Midbrain (tissue), 1 donor: Measurements from ENCODE around the gene ZBTB34.
"Not testable (repeated sequence)": the region's sequence is repeated elsewhere in the genome, so short reads cannot be mapped to it uniquely, and the experiment has no call there.

ENCODE experiments used
- DNase-seq: peaks from one replicate; lab custom pipeline; 2025; lab: John Stamatoyannopoulos, UW

ZBTB34 gene, protein sequence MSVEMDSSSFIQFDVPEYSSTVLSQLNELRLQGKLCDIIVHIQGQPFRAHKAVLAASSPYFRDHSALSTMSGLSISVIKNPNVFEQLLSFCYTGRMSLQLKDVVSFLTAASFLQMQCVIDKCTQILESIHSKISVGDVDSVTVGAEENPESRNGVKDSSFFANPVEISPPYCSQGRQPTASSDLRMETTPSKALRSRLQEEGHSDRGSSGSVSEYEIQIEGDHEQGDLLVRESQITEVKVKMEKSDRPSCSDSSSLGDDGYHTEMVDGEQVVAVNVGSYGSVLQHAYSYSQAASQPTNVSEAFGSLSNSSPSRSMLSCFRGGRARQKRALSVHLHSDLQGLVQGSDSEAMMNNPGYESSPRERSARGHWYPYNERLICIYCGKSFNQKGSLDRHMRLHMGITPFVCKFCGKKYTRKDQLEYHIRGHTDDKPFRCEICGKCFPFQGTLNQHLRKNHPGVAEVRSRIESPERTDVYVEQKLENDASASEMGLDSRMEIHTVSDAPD

DNA sequence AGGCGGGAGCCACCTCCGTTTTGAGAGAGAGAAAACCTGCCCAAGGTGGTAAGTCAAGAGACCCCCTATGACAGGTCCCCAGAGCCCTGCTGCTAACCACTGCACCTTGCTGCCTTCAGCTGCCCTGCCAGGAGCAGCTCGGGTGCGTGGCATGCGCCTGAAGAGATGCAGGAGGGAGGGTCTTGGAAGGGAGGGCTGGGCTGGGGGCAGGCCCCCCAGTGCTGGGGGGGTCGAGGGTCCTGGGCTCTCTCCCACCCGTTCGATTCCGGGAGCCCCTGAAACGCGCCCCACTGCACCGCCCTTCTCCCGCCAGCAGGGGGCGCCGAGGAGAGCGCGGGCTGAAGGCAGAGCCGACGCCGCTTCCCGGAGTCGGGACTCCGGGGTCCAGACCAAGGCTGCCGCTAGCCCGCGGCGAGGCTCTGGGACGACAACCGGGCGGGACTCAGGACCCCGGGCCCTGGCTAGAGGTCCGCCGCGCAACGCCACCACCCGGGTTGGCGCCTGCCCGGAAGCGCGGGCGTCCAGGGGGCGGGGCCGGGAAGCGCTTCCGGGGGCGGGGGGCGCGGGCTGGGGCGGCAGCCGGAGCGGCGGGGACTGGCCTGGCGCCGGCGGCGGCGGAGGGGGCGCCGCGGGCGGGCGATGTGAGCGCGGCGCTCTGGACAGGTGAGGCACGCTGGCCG lies at the start of gene ZBTB34:
ZBTB34 (plus strand) TSS at position 563 of the 680 bp plus-strand sequence. CDS start 18,761 bp downstream, outside the sequence.
- peak; percentile 73 for DNase-seq

DNA sequence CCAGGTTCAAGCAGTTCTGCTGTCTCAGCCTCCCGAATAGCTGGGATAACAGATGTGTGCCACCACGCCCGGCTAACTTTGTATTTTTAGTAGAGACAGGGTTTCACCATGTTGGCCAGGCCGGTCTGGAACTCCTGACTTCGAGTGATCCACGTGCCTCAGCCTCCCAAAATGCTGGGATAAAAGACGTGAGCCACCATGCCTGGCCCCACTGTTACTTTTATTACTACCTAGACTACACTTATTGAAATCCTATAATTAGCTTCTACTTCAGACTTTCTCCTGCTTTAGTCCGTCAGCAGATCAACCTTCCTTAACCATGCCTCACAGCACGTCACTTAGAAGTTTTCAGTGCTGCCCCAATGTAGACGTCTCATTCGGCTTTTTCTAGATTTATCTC lies 47.4 kb upstream of the ZBTB34 start:
- DNase-seq: no peak

DNA sequence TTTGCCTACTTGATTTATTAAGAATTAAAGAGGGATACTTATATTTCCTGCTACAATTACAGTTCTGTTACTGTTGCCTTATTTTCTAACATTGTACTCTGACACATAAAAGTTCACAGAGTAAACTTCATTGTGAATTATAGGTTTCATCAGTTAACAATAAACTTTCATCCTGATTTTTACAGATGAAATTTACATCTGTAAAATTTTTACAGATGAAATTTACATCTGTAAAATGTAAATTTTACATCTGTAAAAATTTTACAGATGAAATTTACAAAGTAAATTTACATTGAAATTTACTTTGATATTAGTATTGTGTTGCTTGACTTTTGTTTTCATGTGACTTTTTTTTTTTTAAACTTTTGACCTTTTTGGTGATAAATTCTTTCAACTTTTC lies 46.3 kb upstream of the ZBTB34 start:
- DNase-seq: no peak

DNA sequence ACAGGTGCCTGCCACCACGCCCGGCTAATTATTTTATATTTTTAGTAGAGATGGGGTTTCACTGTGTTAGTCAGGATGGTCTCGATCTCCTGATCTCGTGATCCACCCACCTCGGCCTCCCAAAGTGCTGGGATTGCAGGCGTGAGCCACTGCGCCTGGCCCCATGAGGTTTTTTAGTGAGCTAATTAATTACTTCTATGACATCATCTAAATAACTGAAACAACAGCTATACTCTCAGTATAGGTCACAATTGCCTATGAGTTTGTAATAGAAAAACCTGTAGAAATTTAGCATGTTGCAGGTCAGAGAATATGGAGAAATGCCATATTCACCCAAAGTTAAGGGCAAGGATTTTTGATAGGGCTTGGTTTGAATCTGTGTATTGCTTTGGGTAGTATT lies 42.8 kb upstream of the ZBTB34 start:
- DNase-seq: not testable (repeated sequence)

DNA sequence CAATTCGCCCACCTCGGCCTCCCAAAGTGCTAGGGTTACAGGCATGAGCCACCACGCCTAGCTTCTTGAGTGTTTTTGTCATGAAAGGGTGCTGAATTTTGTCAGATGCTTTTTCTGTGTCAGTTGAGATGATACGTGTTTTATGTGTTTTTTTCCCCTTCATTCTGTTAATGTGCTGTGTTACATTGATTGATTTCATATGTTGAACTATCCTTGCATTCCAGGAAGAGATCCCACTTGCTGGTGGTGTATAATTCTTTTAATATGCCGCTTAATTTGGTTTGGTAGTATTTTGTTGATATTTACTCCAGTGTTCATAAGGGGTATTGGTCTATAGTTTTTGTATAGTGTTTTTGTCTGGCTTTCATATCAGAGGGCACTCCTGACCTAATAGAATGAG lies 42.0 kb upstream of the ZBTB34 start:
- no peak for DNase-seq

DNA sequence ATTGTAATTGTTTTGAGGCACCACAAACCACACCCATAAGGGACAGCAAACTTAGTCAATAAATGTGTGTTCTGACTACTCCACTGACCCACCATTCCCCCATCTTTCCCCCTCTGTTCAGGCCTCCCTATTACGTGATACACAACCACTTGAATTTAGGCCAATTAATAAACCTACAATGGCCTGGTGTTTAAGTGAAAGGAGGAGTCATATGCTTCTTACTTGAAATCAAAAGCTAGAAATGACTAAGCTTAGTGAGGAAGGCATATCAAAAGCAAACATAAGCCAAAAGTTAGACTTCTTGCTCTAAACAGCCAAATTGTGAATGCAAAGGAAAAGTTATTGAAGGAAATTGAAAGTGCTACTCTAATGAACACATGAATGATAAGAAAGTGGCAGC lies 41.0 kb upstream of the ZBTB34 start:
- no peak for DNase-seq

DNA sequence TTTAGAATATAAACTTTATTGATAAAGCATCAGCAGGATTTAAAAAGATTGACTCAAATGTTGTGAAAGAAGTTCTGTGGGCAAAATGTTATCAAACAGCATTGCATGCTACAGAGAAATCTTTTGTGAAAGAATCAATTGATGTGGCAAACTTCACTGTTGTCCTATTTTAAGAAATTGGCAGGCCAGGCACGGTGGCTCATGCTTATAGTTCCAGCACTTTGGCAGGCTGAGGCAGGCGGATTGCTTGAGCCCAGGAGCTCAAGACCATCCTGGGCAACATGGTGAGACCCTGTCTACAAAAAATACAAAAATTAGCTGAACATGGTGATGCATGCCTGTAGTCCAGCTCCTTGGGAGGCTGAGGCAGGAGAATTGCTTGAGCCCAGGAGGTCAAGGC lies 38.2 kb upstream of the ZBTB34 start:
- DNase-seq: peak; percentile 71

DNA sequence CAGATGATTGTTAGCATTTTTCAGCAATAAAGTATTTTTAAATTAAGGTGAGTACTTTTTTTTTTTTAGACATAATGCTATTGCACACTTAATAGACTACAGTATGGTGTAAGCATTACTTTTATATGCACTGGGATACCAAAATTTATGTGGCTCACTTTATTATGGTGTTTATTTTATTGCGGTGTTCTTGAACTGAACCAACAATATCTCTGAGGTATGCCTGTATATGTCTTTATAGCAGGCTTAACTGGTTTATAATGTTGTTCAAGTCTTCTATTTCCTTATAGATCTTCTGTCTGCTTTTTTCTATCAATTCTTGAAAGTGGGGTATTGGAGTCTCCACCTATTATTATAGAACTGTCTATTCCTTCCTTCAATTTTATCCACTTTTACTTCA lies 37.6 kb upstream of the ZBTB34 start:
- DNase-seq: no peak

DNA sequence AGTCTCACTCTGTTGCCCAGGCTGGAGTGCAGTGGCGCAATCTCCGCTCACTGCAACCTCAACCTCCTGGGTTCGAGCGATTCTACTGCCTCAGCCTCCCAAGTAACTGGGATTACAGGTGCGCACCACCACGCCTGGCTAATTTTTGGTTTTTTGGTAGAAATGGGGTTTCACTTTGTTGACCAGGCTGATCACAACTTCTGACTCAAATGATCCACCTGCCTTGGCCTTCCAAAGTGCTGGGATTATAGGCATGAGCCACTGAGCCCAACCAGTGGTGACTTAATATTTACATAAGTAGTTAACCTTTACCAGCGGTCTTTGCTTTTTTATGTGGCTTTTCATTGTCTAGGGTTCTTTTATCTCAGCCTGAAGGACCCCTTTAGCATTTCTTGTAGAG lies 36.4 kb upstream of the ZBTB34 start:
- DNase-seq: not testable (repeated sequence)

DNA sequence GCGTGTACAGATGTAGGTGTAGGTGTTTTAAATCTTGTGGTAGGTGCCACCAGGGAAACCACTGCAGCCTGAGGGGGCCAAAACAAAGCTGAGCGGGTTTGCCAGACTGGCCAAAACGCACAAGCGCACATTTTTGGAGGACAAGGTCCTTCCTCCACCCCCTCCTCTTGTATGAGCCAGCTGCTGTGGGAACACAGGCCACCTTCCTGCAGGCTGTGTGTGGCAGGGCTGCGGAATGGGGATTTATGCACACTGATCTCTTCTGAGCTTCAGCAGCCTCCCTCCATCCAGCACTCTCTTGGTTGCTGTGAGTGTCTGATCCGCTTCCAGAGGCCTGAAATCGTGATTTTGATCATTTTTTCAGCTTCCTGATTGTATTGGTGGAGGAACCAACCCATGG lies 33.2 kb upstream of the ZBTB34 start:
- DNase-seq: no peak

DNA sequence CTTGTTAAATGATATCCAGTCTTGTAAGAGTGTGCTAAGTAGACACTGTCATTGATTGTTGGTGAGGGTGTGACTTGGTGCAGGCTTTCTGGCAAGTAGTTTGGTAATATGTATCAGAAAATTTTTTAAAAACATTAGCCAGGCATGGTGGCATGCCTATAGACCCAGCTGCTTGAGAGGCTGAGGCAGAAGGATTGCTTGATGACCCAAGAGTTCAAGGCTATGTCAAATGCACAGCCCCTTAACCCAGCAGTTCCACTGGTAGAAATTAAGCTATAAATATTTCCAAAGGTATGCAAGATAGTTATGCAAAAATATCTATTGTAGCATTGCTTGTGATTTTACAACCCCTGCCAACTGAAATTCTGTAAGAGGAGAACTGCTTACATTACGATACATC lies 31.4 kb upstream of the ZBTB34 start:
- DNase-seq: no peak

DNA sequence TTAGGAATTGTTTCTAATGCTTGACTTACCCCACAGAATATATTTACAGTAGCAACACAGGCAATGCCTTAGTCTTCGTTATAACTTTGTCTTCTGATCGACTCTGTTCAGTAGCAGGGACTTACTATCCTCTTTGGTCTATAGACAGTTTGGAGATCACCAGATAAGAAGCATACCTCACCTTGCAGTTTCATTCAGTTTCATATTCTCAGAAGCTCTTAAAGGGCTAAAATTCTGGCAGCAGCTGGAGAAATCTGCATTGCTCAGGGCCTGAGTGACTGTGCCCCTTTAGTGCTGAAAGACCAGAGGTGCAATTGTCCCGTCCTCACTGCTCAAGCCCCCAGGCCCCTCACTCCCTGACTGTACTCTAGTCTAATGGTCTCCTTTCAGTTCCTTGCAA lies 29.6 kb upstream of the ZBTB34 start:
- DNase-seq: no peak

DNA sequence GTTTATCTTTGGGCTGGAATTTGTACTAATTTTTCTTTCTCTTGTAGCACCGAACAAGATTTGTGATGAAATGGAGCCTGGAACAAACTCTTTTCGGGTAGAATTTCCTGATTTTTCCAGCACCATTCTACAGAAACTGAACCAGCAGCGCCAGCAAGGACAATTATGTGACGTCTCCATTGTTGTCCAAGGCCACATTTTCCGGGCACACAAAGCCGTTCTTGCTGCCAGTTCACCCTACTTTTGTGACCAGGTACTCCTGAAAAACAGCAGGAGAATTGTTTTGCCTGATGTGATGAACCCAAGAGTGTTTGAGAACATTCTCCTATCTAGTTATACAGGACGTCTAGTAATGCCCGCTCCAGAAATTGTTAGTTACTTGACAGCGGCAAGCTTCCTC lies 28.0 kb upstream of the ZBTB34 start:
- peak; percentile 36 for DNase-seq

DNA sequence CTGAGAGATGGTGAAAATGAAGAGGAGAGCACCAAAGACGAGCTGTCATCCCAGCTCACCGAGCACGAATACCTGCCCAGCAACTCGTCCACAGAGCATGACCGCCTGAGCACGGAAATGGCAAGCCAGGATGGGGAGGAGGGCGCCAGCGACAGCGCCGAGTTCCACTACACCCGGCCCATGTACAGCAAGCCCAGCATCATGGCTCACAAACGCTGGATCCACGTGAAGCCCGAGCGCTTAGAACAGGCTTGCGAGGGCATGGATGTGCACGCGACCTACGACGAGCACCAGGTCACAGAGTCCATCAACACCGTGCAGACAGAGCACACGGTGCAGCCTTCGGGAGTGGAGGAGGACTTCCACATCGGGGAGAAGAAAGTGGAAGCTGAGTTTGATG lies 27.4 kb upstream of the ZBTB34 start:
- no peak for DNase-seq

DNA sequence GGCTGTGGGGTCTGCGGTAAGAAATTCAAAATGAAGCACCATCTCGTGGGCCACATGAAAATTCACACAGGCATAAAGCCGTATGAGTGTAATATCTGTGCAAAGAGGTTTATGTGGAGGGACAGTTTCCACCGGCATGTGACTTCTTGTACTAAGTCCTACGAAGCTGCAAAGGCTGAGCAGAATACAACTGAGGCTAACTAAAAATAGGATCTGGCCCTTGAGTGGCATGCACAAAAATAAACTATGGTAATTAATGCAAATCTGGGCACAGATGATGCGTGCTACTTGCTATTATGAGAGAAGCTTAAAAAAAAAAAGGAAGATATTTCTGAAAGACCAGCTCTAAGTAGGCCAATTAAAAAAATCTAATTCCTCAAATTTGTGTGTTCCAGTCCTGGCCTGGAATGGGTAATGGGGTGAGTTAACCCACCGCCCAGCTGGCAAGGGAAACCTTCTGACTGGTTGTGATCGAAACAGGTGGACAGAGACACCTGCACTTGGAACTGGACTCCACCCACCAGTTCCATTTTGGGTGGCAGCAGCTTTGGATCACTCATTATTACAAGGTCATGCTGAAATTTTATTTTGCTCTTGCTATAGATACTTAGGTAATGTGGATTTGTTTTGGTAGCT lies 26.6 kb upstream of the ZBTB34 start:
- no peak for DNase-seq

DNA sequence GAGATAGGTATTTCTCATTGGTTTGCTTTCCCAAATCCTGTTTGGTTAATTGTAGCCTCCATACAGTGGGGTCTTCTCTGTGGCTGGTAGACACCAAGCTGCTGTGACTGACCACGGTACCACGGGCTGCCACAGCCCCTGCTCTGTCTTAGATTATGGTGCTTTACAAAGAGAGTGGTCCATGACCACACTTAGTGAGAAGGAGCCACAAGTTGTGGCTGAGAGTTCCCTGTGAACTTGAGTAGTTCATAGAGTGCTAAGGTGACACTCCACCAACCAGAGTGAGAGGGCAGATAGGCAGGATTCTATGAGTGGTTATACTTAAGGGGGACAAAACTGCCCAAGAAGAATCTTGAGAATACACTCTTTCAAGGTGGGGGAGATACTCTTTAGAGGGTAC lies 25.8 kb upstream of the ZBTB34 start:
- DNase-seq: no peak

DNA sequence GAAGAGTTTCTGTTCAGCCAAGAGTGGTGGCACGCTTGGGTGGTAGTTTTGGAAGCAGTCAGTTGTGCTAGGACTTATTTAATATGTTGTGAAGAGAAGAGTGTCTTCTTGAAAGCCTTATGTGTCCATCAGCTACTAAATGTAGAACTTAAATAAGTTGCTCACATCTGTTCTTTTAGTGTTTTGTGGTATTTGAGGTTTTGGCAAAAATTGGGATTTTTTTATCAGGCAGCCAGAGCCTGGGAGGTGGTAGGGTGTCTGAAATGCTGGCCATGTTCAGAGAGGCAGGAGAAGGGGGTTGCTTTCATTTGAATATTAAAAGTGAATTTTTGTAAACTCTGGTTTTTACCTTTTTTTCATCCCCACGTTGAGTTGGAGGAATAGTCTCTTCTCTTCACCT lies 24.2 kb upstream of the ZBTB34 start:
- DNase-seq: no peak

DNA sequence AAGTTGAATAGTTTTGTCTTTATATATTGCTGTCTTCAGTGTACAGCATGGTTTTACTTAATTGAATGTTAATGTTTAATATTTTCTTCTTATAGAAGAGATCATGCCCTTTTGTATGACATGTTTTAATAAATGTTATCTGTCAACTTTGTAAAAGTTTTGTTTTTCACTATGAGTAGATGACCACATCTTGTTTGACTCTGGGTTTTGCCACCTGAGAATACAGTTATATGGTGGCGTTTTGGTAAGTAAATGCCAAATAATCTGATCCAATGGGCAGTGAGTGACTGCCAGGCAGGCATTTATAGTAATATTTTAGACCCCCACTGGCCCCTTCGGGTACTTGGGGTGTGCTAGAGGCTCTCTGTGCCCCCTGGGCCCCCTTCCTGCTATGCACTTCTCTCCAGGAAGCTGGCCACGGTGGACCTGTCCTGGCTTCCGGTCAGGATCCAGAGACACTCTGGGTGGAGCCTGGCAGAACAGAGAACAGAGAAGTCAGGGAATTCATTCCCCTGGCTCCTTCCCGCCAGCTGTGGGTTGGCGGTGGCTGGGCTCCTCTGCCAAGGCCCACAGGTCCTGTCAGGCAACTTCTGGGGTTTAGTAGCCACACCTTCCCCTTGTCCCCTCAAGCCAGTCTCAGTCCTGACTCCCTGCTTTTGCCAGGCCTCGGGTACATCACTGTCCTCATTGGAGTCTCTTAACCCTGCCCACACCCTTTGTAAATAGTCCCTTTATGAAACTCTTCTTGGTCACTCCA lies 22.2 kb upstream of the ZBTB34 start:
- DNase-seq: no peak

DNA sequence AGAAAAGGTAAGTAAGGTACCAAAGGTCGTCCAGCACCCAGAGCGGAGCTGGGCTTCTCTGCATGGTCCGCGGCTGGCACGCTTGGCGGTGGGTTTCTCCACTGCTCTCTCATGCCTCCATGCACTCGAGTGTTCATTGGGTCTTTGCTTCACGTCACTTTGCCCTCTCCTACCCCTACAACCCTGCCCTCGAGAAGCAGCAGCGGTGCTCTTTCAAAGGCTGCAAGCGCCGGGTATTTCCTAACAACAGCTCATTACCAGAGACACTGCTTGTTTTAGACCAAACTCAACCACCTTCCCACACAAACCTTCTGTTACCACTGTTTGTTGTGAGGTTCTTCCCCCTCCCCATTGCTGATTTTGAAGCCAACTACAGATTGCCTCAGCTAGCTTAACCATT lies 21.5 kb upstream of the ZBTB34 start:
- DNase-seq: no peak

DNA sequence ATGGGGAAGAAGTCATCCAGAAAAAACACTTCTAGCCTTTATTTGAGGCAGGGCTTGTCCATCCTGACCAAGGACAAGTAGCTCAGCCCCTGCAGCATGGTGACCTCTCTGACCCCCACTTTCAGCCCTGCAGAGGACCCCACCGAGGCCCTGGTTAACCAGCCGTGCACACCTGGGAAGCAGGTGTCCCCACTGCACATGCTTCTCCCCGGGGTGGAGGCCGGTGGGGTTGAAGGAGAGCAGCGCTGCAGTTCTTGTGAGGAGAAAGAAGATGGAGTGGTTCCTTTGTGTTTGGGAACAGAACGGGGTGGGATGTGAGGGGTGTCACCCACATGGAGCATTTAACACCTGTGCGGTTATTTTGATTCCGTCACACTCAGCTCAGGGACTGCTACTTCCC lies 21.1 kb upstream of the ZBTB34 start:
- DNase-seq: no peak

DNA sequence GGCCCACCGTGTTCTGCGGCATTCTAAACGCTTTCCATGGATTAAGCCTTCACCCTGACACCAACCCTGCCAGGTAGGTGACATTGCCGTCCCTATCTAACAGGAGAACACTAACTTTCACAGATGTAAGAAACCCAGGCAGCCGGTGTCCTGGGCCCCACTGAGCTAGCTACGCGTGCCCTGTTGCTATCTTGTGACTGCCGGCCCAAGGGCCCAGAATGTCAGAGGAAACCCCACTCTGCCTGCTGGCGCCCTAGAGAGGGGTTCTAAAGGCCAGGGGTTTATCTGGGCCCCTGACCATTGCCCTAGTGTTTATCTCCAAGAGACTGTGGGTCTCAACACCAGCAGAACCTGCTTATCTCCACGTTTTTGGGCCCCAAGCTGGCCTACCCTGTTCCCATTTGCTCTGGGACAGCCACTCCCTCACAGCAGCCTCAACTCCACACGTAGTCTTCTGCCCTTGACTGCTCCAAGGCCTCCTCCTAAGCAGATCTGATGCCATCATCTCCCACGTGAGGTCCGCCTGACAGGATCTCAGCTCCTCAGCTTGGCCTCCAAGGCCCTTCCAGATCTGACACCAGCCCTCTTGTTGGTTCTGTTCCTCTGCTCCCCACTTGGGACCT lies 18.1 kb upstream of the ZBTB34 start:
- DNase-seq: no peak
